Hepatocyte (in vitro differentiated cells): ENCODE data around the gene IRF4.

ENCODE experiments used
- CTCF ChIP-seq: fragments of 200-600 bp; sonication (generic); IDR thresholded peaks from 2 replicates; pipeline ENCODE4 v1.5.1; 2016; ENCODE audit warnings: antibody characterized with exemption, mild to moderate bottlenecking; ENCODE audit not compliant: poor library complexity
- EZH2phosphoT487 ChIP-seq: fragments of 200-600 bp; sonication (generic); IDR thresholded peaks from one replicate; pipeline ENCODE4 v1.6.1; 2018; ENCODE audit warnings: antibody characterized with exemption, mild to moderate bottlenecking, low read depth, moderate library complexity; ENCODE audit not compliant: unreplicated experiment, severe bottlenecking

- TF ChIP-seq CTCF (peak; percentile 39), EZH2phosphoT487 (no peak)
Observed at GRCh38 chr6:373773-374724, 17.5 kb upstream of the IRF4 start.
